GM06990 (cell line): Measurements from ENCODE around the gene SIRPA.

ENCODE experiments used
- DNase-seq: peaks from one replicate; pipeline ENCODE4 v3.0.0-alpha.2; 2011; ENCODE audit not compliant: insufficient read length; ENCODE audit errors: extremely low read depth
- H3K27me3 ChIP-seq: replicated peaks from 2 replicates; pipeline ENCODE4 v1.6.0; 2011; ENCODE audit warnings: low read length; ENCODE audit not compliant: control insufficient read depth, insufficient read depth
- H3K36me3 ChIP-seq: 2 replicates; pipeline ENCODE4 v1.5.1; 2011; ENCODE audit warnings: low read length; ENCODE audit not compliant: control insufficient read depth, insufficient read depth
- H3K4me3 ChIP-seq: replicated peaks from 2 replicates; pipeline ENCODE4 v1.5.1; 2011; ENCODE audit warnings: low read depth, mild to moderate bottlenecking, control low read depth, low read length
- CTCF ChIP-seq: IDR thresholded peaks from 2 replicates; pipeline ENCODE4 v1.5.1; 2011; ENCODE audit warnings: low read length, control low read depth, mild to moderate bottlenecking, inconsistent platforms; ENCODE audit not compliant: insufficient read depth, poor library complexity, severe bottlenecking

Gene SIRPA

GRCh38 chr20:1857466-1857865, 37.7 kb upstream of the SIRPA start:
- no peak overlapping the region for H3K4me3 ChIP-seq
- TF ChIP-seq CTCF: no peak
- no peaks in the 10 kb centered on the region for H3K27me3 ChIP-seq
- no peak for DNase-seq
- H3K36me3 ChIP-seq: no peaks in the 10 kb centered on the region

DNA sequence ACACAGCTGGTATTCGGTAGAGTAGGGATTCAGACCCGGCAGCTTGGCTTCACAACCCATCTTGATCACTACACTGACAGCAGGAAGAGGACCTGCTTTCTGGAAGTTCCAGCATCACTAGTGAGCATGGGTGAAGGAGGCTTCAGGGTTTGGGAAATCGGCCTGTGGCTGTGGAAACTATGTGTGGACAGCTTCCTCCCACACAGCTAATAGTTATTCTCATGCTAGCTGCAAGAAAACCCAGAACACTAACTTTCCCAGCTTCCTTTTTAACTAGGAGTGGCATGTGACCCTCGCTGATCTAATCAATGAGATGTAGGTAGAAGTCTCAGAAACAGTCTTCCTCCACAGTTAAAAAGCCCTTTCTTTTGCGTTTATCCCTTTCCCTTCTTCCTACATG, 36.3 kb upstream of the SIRPA start:
- Histone ChIP-seq H3K27me3 (no peaks in the 10 kb centered on the region), H3K36me3 (no peaks in the 10 kb centered on the region), H3K4me3 (no peak overlapping the region)
- no peak for TF ChIP-seq CTCF
- no peak for DNase-seq

GRCh38 chr20:1860446-1860845, 34.8 kb upstream of the SIRPA start:
- no peak for DNase-seq
- TF ChIP-seq CTCF: no peak
- Histone ChIP-seq H3K4me3 (no peak overlapping the region), H3K36me3 (no peaks in the 10 kb centered on the region), H3K27me3 (no peaks in the 10 kb centered on the region)

GRCh38 chr20:1861347-1861976, 33.7 kb upstream of the SIRPA start:
- no peak for DNase-seq
- TF ChIP-seq CTCF: no peak
- Histone ChIP-seq H3K36me3 (no peaks in the 10 kb centered on the region), H3K4me3 (no peak overlapping the region), H3K27me3 (no peaks in the 10 kb centered on the region)

DNA sequence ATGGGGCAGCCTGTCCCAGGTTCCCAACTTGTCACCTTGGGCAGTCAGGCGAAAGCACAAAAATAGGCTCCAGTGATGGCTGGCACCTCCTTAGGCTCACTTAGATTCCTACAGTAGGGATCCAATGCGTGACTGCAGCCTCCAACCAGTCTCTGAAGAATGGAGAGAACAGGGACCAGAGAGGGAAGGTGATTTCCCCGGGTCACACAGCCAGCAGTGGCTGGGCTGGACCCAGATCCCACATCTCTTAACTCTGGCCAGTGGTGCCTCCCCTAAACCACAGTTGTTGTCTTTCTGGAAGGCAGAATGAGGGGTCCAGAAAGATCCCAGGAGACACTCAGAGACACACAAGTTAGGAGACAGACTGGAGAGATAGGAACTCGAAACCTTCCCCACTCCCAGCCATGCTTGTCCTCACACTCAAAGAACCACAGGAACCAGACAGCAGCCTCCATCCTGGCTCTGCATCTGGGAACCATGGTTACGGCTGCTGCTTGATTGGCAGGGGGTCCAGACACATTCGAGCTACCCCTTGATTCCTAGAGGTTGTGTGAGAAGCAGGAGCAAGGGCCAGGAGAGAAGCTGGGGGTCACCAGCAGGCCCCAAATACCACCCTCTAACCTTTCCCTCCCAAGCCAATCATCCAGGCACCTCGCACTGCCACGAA, 33.1 kb upstream of the SIRPA start:
- no peaks in the 10 kb centered on the region for H3K36me3 ChIP-seq
- H3K27me3 ChIP-seq: no peaks in the 10 kb centered on the region
- H3K4me3 ChIP-seq: no peak overlapping the region
- no peak for DNase-seq
- TF ChIP-seq CTCF: no peak
